B cell (primary cell): ENCODE measurements around the gene ENOX1.
A peak's percentile ranks its signal among the peaks of the same experiment; 100 is the strongest.

ENCODE experiments used
- EZH2 ChIP-seq: IDR thresholded peaks from 2 replicates; pipeline ENCODE4 v1.6.1; 2012; ENCODE audit warnings: borderline replicate concordance, low read depth, mild to moderate bottlenecking, moderate library complexity, low read length; ENCODE audit not compliant: insufficient read depth, poor library complexity, severe bottlenecking
- TF ChIP-seq, protein P1 (sequence below): fragments of 200-600 bp; IDR thresholded peaks from one replicate; pipeline ENCODE4 v1.8.0; 2022; ENCODE audit warnings: antibody characterized with exemption, mild to moderate bottlenecking

GRCh38 chr13:43804461-43805070 lies 17.8 kb upstream of the ENOX1 start:
- TF ChIP-seq, protein P1, sequence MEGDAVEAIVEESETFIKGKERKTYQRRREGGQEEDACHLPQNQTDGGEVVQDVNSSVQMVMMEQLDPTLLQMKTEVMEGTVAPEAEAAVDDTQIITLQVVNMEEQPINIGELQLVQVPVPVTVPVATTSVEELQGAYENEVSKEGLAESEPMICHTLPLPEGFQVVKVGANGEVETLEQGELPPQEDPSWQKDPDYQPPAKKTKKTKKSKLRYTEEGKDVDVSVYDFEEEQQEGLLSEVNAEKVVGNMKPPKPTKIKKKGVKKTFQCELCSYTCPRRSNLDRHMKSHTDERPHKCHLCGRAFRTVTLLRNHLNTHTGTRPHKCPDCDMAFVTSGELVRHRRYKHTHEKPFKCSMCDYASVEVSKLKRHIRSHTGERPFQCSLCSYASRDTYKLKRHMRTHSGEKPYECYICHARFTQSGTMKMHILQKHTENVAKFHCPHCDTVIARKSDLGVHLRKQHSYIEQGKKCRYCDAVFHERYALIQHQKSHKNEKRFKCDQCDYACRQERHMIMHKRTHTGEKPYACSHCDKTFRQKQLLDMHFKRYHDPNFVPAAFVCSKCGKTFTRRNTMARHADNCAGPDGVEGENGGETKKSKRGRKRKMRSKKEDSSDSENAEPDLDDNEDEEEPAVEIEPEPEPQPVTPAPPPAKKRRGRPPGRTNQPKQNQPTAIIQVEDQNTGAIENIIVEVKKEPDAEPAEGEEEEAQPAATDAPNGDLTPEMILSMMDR: peak; percentile 85
- no peak for TF ChIP-seq EZH2
